Ramos (cell line): ENCODE data around the gene PTF1A.
"Not testable (repeated sequence)": the region's sequence is repeated elsewhere in the genome, so short reads cannot be mapped to it uniquely, and the experiment has no call there.

Source experiments
- in situ Hi-C: fragments of 300-500 bp; cut with MboI; formaldehyde crosslinking; loops from one replicate; pipeline ENCODE4 v1.14.3; 2022; ENCODE audit warnings: low sequenced_read_pairs; ENCODE audit not compliant: unreplicated experiment

The PTF1A gene

GRCh38 chr10:23201837-23202236 lies 9.7 kb downstream of the PTF1A start:
- in situ Hi-C loops, result no loop called here

DNA sequence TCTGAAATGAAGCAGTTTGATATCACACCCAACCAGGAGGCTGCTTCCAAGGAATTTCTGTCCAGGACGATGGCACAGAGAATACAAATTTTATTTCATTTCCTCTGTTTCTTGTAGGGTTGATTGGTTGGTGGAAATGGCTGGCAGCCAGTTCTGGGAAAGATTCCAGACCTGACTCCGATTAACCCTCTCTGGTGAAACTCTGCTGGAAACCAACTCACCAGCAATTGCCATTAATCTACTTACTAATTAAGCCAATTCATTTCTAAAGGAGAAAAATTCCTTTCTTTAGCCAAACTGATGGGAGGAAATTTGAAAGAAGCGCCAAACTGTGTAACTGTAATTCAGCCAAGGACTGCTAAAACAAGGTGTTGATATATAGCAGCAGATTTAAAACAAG lies 10.7 kb downstream of the PTF1A start:
- in situ Hi-C loops, result no loop called here

GRCh38 chr10:23203369-23204325 lies 11.5 kb downstream of the PTF1A start:
- in situ Hi-C loops, result no loop called here

DNA sequence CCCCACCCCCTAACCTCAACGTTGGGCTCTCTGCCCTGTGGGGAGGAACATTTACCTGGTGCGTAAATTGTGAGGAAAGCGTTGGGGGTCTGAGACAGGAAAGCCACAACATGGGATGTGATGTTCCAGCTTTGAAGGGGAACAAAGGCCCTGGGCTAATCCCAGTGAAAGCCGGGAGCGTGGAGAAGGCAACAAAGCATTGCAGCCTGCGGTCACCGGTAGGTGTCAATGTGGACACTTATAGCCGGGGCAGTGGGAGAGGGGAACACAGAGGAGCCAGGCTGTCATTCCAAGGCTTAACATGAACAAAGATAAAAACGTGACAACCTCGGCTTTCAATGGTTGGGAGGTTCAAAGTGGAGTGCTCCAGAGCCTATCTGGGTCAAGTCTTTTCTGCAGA lies 12.7 kb downstream of the PTF1A start:
- in situ Hi-C loops, result no loop called here

DNA sequence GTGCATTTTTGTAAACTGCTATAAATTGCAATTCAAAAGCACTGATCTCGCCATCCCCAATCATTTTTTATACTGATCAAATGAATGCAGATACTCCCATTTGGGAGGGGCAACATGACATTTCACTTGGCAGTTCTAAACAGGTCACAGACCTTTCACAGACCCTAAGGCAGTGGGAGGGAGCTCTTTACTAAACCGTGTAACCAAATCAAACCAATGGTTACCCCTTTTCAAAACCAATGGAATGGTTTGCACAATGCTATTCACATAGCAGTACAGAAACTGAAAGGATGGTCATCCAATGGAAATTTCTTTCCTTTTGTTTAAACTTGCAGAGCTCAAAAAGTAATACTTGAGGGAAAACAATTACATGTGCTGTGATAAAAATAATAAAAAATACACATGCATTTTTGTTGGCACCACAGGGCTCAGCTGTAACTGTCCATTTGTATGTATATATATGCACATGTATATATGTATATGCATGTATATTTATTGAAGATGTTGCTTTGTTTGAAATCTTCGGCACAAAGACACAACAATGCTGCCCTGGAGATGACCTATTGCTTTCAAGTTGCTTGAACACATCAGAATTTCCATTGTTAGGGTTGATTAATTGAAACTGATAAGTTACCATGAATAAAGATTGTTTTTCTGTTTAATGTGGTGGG lies 14.0 kb downstream of the PTF1A start:
- in situ Hi-C loops, result no loop called here

- in situ Hi-C loops, result no loop called here
Measured at GRCh38 chr10:23217471-23217870, 25.4 kb downstream of the PTF1A start.

- in situ Hi-C loops, result no loop called here
Measured at GRCh38 chr10:23230582-23230981, 38.5 kb downstream of the PTF1A start.

GRCh38 chr10:23238015-23238414 lies 45.9 kb downstream of the PTF1A start:
- in situ Hi-C loops, result no loop called here

GRCh38 chr10:23241779-23242178 lies 49.7 kb downstream of the PTF1A start:
- in situ Hi-C loops, result not testable (repeated sequence)
